ENCODE data around the gene CEMP1. TPM values are rescaled to one million over a fixed set of nuclear protein-coding genes. Genes with fewer than 3 reads are reported as not detected.

The CEMP1 gene
- total RNA-seq, 1 experiment from 2014 or later = 0.68 TPM

- BruUV-seq (replicated peaks) = no TSS peak
- CTCF ChIA-PET = no interaction called here
Measured at GRCh38 chr16:2508722-2509400, 22.3 kb downstream of the CEMP1 start.

GRCh38 chr16:2507665-2508064, 23.5 kb downstream of the CEMP1 start:
- H3K9me3 ChIP-seq = no peaks in the 10 kb centered on the region
- no peaks in the 10 kb centered on the region for H3K36me3 ChIP-seq (ENCODE audit: control insufficient read depth, insufficient read depth, low read length)
- Mint-ChIP-seq H3K4me3 (ENCODE audit: unreplicated experiment) (no peak overlapping the region), H3K9me3 (ENCODE audit: unreplicated experiment) (no peaks in the 10 kb centered on the region), H3K27me3 (ENCODE audit: insufficient read depth, unreplicated experiment) (no peaks in the 10 kb centered on the region), H3K36me3 (ENCODE audit: insufficient read depth, unreplicated experiment) (peaks cover under 1% of the 10 kb centered on the region), H3K4me1 (ENCODE audit: low read depth, unreplicated experiment) (no peaks in the 10 kb centered on the region), H3K27ac (ENCODE audit: unreplicated experiment) (no peak overlapping the region)
- no peak overlapping the region for H3K4me3 ChIP-seq (ENCODE audit: low read depth, low read length)
- H3K4me1 ChIP-seq = peaks cover 8% of the 10 kb centered on the region; the same call in 1 of the 2 replicates
- no peaks in the 10 kb centered on the region for H3K27me3 ChIP-seq (replicated peaks; ENCODE audit: control insufficient read depth, insufficient read depth, low read length)
- no peak for DNase-seq
- no peak for TF ChIP-seq CTCF (IDR thresholded peaks at IDR 0.05; ENCODE audit: insufficient read depth in 1 of 2, low read depth in 1 of 2, low read length in 1 of 2, severe bottlenecking in 1 of 2, unreplicated experiment in 1 of 2)
- intact Hi-C loops (cut with micrococcal nuclease; ENCODE audit: unreplicated experiment) = loop anchor here (10.0 kb wide), 1 partner anchor 73 kb away; no protein-coding TSS in a partner anchor
- CTCF ChIA-PET = no interaction called here
- no TSS peak for BruUV-seq (replicated peaks)
- POLR2A ChIA-PET = no interaction called here

More at GRCh38 chr16:2508722-2509400, 22.3 kb downstream of the CEMP1 start:
- Mint-ChIP-seq H3K27ac (ENCODE audit: unreplicated experiment) (no peak overlapping the region), H3K4me3 (ENCODE audit: unreplicated experiment) (no peak overlapping the region), H3K9me3 (ENCODE audit: unreplicated experiment) (no peaks in the 10 kb centered on the region), H3K36me3 (ENCODE audit: insufficient read depth, unreplicated experiment) (peaks cover 12% of the 10 kb centered on the region), H3K27me3 (ENCODE audit: insufficient read depth, unreplicated experiment) (no peaks in the 10 kb centered on the region), H3K4me1 (ENCODE audit: low read depth, unreplicated experiment) (no peaks in the 10 kb centered on the region)
- H3K9me3 ChIP-seq = no peaks in the 10 kb centered on the region
- H3K36me3 ChIP-seq (ENCODE audit: control insufficient read depth, insufficient read depth, low read length) = no peaks in the 10 kb centered on the region
- no peaks in the 10 kb centered on the region for H3K27me3 ChIP-seq (replicated peaks; ENCODE audit: control insufficient read depth, insufficient read depth, low read length)
- no peak overlapping the region for H3K4me3 ChIP-seq (ENCODE audit: low read depth, low read length)
- no peak for DNase-seq
- intact Hi-C loops (cut with micrococcal nuclease; ENCODE audit: unreplicated experiment) = loop anchor here (10.0 kb wide), 1 partner anchor 74 kb away; no protein-coding TSS in a partner anchor
- POLR2A ChIA-PET = no interaction called here
- H3K4me1 ChIP-seq = peaks cover 7% of the 10 kb centered on the region; the same call in 1 of the 2 replicates
- no peak for TF ChIP-seq CTCF (IDR thresholded peaks at IDR 0.05; ENCODE audit: insufficient read depth in 1 of 2, low read depth in 1 of 2, low read length in 1 of 2, severe bottlenecking in 1 of 2, unreplicated experiment in 1 of 2)

- Histone ChIP-seq H3K4me1 (0 out of 2 replicates have a peak, but pooled peaks cover 8% of the 10 kb centered on the region), H3K36me3 (ENCODE audit: control insufficient read depth, insufficient read depth, low read length) (no peaks in the 10 kb centered on the region), H3K27me3 (replicated peaks; ENCODE audit: control insufficient read depth, insufficient read depth, low read length) (no peaks in the 10 kb centered on the region), H3K4me3 (ENCODE audit: low read depth, low read length) (no peak overlapping the region), H3K9me3 (no peaks in the 10 kb centered on the region)
- Mint-ChIP-seq H3K9me3 (ENCODE audit: unreplicated experiment) (no peaks in the 10 kb centered on the region), H3K27me3 (ENCODE audit: insufficient read depth, unreplicated experiment) (no peaks in the 10 kb centered on the region), H3K36me3 (ENCODE audit: insufficient read depth, unreplicated experiment) (no peaks in the 10 kb centered on the region), H3K4me1 (ENCODE audit: low read depth, unreplicated experiment) (no peaks in the 10 kb centered on the region), H3K4me3 (ENCODE audit: unreplicated experiment) (no peak overlapping the region), H3K27ac (ENCODE audit: unreplicated experiment) (no peak overlapping the region)
- DNase-seq = no peak
- no peak for TF ChIP-seq CTCF (IDR thresholded peaks at IDR 0.05; ENCODE audit: insufficient read depth in 1 of 2, low read depth in 1 of 2, low read length in 1 of 2, severe bottlenecking in 1 of 2, unreplicated experiment in 1 of 2)
- no TSS peak for BruUV-seq (replicated peaks)
- POLR2A ChIA-PET = no interaction called here
- CTCF ChIA-PET = no interaction called here
- intact Hi-C loops (cut with micrococcal nuclease; ENCODE audit: unreplicated experiment) = loop anchor here (10.0 kb wide), 1 partner anchor 72 kb away; no protein-coding TSS in a partner anchor
Measured at GRCh38 chr16:2507052-2507659, 24.1 kb downstream of the CEMP1 start.
